CD4-positive, alpha-beta T cell treated with Interleukin-6 for 4 hours (primary cell): Measurements from ENCODE around the gene SH3BGRL2.
"Not testable (repeated sequence)": the region's sequence is repeated elsewhere in the genome, so short reads cannot be mapped to it uniquely, and the experiment has no call there.

ENCODE experiments used
- DNase-seq: peaks from one replicate; pipeline ENCODE4 v3.0.0-alpha.2; 2020; ENCODE audit warnings: mixed read lengths

SH3BGRL2 gene

GRCh38 chr6:79650950-79651349 is 19.8 kb downstream of the SH3BGRL2 start:
- DNase-seq = no peak

- DNase-seq = no peak
These were observed 25.0 kb downstream of the SH3BGRL2 start for GRCh38 chr6:79656134-79656533.

- DNase-seq = no peak
These were observed 26.1 kb downstream of the SH3BGRL2 start for GRCh38 chr6:79657238-79657637.

GRCh38 chr6:79663655-79664054 is 32.5 kb downstream of the SH3BGRL2 start:
- DNase-seq = peak; percentile 55

GRCh38 chr6:79665725-79666551 is 34.8 kb downstream of the SH3BGRL2 start:
- no peak for DNase-seq

- no peak for DNase-seq
These were observed 35.5 kb downstream of the SH3BGRL2 start for GRCh38 chr6:79666634-79667033.

GRCh38 chr6:79668381-79668780 is 37.3 kb downstream of the SH3BGRL2 start:
- no peak for DNase-seq

- no peak for DNase-seq
These were observed 38.6 kb downstream of the SH3BGRL2 start for GRCh38 chr6:79669766-79670165.

GRCh38 chr6:79670789-79671188 is 39.7 kb downstream of the SH3BGRL2 start:
- DNase-seq = no peak

- DNase-seq = peak; percentile 82
These were observed 40.6 kb downstream of the SH3BGRL2 start for GRCh38 chr6:79671600-79672266.

GRCh38 chr6:79672631-79673111 is 41.5 kb downstream of the SH3BGRL2 start:
- no peak for DNase-seq

- no peak for DNase-seq
These were observed 42.8 kb downstream of the SH3BGRL2 start for GRCh38 chr6:79673947-79674346.

GRCh38 chr6:79676785-79677736 is 45.9 kb downstream of the SH3BGRL2 start:
- DNase-seq = no peak

GRCh38 chr6:79682682-79683081 is 51.6 kb downstream of the SH3BGRL2 start:
- not testable (repeated sequence) for DNase-seq

- DNase-seq = no peak
These were observed 53.7 kb downstream of the SH3BGRL2 start for GRCh38 chr6:79684876-79685275.

- no peak for DNase-seq
These were observed 55.7 kb downstream of the SH3BGRL2 start for GRCh38 chr6:79686707-79687309.

- DNase-seq = no peak
These were observed 56.6 kb downstream of the SH3BGRL2 start for GRCh38 chr6:79687759-79688158.

GRCh38 chr6:79694156-79694555 is 63.0 kb downstream of the SH3BGRL2 start:
- DNase-seq = no peak

GRCh38 chr6:79694623-79695343 is 63.7 kb downstream of the SH3BGRL2 start:
- DNase-seq = no peak

GRCh38 chr6:79697430-79697829 is 66.3 kb downstream of the SH3BGRL2 start:
- no peak for DNase-seq

GRCh38 chr6:79699606-79700005 is 68.5 kb downstream of the SH3BGRL2 start:
- no peak for DNase-seq

- peak; percentile 25 for DNase-seq
These were observed 71.6 kb downstream of the SH3BGRL2 start for GRCh38 chr6:79702691-79703090.
